ENCODE measurements around the gene HES3.
"Not testable (repeated sequence)": the region's sequence is repeated elsewhere in the genome, so short reads cannot be mapped to it uniquely, and the experiment has no call there.

The HES3 gene

DNA sequence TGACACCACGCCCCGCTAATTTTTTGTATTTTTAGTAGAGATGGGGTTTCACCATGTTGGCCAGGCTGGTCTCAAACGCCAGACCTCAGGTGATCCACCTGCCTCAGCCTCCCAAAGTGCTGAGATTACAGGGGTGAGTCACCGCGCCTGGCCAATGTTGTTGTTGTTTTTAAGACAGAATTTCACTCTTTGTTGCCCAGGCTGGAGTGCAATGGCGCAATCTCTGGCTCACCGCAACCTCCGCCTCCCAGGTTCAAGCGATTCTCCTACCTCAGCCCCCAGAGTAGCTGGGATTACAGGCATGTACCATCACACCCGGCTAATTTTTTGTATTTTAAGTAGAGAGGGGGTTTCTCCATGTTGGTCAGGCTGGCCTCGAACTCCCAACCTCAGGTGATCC lies 24.3 kb upstream of the HES3 start:
- DNase-seq = not testable (repeated sequence)

DNA sequence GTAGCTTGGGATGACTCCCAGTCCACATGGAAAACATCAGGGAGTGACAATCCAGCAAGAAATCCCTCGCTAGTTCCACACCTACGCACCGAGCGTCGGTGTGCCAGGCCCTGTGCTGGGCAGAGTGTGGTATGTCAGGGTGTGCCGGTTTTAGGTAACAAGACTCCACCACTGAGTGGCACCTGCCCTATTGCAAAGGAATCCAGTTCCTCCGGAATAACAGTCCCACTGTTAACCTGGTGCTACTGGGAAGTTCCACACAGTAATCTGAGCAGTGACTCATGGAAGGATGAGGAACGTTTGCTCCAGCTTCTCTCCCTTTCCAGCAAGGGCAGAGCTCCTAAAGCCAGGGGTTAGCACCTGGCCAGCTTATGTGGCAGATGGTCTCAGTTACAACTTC lies 23.7 kb upstream of the HES3 start:
- no peak for DNase-seq

DNA sequence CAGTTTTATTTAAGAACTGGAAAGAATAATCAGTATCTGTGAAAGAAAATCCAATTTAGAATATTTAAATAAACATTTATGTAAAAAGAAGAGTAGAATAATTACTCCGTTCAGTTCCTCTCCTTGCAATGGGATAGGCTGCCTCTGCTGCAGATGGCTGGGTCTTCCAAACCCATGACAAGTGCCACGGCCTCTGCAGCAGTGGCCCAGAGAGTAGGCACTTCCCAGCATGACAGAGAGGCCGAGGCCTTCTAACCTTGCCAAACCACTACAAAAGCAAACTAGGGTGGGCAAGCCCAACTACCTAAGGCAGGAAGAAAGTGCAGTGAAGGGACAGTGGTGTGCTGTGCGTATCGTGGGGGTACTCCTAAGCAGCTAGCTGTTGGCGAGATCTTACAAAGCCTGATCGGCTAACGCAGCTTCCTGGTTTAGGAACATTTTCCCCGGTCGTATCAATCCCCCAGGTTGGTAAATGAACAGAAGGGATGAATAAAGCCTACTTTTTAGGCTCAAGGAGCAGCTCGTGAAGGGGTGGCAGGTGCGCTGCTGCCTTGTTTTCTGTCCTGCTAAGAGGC lies 22.7 kb upstream of the HES3 start:
- no peak for DNase-seq

DNA sequence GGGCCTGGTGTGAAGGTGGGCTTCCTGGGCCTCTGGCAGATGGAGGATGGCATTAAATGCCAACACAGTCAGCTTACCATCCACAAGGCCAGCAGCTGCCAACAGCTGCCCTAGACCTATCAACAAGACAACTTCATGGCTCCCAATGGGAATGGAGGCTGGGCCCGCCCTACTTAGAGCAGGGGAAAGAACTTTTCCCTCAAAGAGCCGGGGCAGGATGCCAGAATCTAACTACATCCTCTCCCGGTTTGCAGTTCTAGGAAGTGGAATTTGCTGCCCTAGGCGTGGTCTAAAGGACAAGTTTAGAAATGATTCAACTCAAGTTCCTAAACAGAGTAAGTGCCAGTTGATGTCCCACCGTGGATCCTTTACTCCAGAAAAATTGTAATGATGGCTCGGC lies 21.3 kb upstream of the HES3 start:
- no peak for DNase-seq

DNA sequence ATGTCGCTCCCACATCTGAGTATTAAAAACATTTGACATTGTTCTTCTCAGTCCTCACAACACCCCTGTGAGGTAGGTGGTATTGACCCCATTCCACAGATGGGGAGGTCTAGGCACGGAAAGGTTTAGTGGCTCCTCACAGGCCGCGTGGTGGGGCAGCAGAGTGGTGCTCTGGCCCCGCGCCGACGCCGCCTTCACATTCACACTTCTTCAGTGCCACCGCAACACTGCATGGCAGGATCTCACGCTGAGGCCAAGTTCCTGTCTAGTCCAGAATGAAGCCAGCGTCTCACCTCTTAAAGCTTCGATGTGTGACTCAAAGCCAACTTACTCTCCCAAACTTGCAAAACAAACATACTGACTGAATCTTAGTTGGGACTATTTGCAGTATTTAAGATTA lies 20.4 kb upstream of the HES3 start:
- no peak for DNase-seq

DNA sequence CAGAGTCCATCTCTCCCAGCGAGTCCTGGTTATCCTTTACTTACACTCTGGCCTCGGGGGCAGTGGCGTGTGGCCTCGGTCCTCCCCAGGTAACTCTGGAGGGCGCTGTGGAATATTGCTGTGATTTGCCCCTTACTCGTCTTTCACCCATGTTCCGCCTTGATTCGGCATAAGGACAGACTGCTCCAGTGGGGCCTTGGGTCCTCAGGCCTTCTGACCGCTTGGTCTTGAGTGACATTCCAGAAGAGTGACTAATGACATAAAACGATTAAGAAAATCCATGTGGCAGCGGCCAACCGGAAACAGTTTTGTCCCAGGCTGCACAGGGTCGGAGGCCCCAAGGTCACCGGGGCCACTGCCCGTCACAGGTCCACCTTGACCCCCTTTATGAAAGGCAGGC lies 19.3 kb upstream of the HES3 start:
- no peak for DNase-seq

DNA sequence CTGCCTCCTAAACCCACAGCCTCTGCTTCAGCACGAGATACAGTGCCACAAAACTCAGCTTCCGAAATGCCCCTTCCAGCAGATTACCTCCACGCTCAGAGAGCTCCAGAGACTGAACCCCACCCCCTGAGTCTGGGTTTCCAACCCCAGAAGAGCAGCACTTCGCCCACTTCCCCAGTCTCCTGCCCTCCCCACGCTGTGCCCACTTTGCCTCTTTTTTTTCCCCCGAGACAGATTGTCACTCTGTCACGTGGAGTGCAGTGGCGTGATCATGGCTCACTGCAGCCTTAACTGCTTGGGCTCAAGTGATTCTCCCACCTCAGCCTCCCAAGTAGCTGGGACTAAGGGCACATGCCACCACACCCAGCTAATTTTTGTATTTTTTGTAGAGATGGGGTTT lies 18.3 kb upstream of the HES3 start:
- no peak for DNase-seq

DNA sequence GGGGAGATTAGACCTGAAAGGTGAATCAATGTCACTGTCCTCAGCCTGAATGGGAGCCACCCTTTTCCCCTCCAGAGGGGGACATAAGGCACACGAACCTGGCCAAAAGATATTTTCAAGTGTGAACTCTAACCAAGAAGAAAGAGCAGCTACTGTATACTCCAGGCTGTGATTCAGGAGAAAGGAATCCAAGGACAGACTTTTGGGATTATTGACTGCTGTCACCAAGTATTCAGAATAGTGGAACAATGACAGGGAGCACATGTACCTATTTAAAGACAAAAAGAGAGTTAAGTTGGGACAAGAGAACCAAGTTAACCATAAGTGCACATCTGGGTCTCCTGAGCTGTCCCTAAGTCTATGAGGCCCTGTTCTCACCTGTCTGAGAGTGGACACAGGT lies 10.6 kb upstream of the HES3 start:
- DNase-seq = no peak

DNA sequence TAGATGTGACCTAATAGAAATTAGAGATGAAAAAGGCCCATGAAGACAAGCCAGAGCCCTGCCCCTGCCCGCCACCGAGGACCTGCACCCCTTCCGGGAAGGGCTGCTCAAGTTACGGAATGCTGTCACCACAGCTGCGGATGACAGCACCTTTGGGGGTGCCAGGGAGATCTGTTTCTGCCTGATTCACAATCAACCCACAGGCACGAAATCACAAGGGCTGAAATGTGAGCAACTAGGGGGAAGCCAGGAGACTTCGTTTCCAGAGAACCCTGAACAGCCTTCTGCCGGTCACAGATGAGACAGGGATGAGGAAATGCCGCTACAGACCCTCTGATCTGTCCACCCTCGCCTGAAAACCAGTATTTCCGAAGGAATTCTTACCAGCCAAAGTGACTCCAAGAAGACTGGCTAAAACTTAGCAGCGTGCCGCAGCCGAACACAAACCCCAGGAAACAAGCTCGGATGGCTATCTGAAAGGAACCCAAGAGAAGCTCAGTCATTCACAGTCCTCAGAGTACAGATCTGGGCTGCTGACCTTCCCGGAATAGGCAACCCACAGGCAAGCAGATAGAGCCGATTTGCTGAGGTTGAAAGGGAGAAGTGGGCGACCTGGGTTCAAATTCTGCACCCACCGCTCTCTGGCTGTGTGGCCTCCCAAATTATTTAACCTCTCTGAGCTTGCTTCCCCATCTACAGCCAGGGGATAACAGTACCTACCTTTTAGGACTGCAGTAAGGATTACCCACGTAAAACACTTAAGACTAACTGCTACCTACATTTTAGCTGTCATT lies 9.3 kb upstream of the HES3 start:
- DNase-seq = no peak

DNA sequence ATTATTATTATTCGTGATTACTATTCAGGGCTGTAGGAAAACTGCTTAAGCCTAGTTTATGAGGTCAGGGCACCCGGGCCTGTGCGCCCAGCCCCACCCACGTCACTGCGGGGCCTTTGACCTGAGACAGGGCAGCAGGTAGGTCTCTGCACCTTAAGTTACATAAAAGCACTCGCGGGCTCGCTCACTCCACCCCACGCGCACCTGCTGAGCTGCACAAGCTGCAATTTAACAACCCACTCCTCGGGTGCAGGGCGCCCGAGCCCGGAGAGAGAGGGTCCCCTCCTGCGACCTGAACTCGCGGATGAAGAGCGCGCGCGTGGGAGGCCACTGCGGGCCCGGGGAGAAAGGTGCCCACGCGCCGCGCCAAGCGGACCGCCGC lies 8.7 kb upstream of the HES3 start:
- no peak for DNase-seq

DNA sequence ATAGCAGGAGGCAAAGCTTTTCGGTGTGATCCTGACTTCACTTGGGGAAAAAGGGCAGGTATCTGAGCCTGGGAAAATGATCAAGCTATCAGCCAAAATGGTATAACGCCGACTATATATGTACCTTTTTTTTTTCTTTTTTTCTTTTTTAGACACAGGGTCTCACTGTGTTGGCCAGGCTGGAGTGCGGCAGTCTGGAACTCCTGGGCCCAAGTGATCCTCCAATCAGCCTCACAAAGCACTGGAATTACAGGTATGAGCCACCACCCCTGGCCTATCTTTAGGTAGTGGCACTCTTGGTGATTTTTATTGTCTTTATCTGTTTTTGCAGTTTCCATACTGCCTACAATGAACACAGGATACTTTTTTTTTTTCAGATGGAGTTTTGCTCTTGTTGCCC lies 6.9 kb upstream of the HES3 start:
- no peak for DNase-seq

DNA sequence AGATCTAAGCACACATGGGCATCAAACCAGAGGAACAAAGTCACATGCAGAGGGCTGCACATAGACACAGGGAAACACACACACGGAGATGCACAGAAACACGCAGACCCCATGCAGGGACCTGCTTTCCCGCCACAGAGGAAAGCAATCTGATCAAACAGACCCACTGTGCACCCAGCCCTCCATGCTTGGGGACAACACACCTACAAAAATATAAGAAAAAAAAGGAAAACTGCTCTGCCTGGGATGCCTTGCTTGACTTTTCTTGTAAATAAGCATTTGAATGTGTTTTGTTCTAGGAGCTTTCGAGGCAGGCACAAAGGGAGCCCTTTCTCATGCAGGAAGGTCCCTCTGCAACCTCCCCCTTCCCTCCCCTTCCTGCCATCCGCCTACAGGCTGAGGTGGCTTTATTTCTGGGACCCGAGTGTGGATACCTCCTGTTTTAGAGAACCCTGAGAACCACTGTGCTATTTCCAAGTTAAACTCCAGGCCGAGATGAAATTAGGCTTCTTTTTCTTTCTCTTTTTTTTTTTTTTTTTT lies 4.7 kb upstream of the HES3 start:
- no peak for DNase-seq

DNA sequence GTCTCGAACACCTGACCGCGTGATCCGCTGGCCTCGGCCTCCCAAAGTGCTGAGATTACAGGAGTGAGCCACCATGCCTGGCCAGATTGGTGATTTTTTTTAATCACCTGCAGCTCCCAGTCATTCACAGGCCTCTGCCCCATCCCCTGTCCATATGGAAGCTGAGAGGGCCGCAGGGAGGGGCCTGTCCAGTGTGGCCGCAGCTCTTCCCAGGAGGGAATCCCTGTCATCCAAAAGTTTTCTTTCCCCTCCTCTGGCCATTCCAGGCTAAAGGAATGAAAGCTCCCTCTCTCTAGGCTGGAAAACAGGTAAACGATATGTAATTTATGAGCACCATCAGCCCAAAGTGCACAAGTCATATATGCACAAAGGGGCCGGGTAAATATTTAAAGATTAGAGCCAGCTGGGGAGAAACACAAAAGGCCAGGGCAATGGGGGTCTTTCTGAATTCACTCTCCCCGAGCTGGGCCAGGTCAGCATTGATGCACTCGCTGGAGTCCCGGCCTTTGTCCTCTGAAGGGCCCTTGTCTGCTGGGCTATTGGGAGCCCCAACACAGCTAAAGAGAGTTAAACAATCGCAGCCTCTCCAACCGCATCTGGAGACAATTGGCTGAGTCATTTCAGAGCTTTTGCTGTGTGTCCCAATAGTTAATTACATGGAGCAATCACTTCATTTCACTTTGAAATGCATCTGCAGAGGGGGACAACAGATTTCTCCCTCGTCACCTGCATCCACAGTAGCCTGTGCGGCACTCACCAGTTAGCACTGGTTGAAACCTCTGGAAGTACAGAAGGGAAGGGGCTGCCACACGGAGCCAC lies 3.8 kb upstream of the HES3 start:
- peak; percentile 24 for DNase-seq

DNA sequence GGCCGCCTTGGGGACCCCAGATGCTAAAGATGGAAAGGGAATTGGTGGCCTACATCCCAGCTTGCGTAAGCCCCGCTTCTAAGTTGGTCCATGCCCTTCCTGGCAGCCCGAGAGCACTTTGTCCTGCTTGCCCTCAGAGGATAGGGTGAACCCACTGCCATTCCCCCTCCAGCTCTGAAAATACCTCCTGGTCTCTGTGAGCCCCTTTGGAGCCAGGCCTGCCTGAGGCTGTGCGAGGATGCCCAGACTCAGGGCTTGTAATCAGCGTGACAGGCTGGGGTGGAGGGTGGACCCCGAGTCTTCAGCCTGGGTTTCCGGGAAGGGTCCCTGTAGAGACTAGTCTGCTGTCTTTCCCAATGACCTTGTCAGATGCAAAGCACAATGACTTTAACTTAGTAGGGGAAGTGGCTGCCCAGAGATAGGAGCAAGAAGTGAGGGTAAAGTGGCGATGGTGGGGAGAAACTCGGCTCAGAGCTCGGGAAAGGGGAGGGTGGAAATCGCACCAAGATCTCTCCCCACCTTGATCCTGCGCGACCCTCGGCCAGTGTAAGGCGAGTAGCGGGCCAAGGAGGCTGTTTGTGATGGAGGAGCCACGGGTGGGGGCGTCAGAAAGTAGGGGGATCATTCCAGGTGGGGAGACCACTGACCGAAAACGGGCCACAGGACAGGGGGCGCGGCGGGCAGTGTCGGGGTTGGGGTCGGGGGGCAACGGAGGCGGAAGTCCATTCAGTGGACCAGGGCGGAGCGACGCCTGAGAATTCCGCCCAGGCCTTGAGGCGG lies 2.7 kb upstream of the HES3 start:
- no peak for DNase-seq

DNA sequence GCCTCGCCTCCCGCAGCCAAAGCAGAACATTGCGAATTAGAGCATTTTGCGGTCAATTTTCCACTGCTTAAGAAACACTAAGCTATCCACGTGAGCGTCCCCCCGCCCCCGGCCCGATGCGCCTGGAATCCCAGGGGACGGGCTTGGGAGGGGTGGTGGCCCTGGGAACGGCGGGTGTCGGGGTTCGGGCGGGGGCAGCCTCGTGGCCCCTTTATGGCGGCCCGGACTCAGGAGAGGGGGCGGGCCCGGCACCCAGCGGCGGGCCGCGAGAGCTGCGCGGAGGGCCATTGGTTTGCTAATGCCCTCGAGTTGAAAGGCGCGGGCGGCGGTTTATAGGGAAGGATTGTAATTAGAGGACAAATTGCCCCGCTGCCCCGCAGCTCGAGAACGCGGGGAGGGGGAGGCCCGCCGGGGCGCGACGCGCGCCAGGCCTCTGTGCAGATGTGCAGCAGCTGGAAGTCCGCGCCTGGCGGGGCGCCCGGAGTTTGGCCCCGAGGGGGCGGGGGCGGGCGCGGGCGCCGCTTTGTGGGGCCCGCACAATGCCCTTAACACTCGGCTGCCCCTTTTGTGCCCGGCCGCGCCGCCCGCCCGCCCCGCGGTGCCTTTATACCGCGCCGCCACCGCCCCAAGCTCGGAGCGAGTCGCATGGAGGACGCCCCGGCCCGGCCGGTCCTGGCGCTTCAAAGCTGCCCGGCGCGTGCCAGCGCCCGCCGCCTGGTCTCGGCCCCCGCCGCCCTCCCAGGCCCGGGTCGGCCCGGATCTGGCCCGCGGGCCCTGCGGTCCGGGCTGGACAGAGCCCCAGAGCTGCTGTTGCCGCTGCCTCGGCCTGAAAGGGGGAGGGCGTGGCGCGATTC lies 1.9 kb upstream of the HES3 start:
- no peak for DNase-seq

DNA sequence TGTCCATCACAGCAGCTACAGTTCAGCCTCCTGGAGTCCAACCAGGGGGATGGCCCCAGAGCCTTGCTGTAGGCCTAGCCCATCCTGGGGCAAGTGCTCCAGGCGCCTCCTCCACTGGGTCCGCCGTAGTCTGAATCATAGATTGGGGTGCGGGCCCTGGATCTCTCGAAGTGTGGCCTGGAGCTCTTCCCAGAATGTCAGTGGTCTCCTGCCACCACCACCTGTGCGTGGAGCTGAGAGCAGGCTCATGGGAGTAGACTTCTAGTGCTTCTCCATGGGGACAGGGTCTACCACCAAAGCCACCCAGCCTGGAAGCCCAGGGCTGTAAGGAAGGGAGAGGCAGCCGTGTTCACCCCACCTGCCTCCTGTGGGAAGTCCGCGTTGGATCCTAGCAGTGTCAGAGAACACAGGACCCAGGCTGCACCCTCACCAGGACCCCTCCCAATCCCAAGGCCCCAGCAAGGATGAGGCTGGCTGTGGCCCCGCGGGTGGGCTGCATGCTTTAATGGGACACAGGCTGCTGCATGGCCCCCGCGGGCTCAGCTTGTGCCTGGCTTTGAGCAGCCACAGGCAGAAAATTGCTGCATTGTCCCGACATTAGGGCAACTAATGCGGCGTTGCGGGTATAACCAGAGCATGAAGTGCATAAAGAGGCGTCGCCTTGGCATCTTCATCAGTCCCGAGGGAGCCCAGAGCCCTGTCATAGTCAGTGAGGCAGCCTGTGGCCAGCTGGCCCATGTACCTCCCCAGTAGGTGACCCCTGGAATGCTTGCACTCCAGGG lies 735 bp upstream of the HES3 start:
- no peak for DNase-seq

DNA sequence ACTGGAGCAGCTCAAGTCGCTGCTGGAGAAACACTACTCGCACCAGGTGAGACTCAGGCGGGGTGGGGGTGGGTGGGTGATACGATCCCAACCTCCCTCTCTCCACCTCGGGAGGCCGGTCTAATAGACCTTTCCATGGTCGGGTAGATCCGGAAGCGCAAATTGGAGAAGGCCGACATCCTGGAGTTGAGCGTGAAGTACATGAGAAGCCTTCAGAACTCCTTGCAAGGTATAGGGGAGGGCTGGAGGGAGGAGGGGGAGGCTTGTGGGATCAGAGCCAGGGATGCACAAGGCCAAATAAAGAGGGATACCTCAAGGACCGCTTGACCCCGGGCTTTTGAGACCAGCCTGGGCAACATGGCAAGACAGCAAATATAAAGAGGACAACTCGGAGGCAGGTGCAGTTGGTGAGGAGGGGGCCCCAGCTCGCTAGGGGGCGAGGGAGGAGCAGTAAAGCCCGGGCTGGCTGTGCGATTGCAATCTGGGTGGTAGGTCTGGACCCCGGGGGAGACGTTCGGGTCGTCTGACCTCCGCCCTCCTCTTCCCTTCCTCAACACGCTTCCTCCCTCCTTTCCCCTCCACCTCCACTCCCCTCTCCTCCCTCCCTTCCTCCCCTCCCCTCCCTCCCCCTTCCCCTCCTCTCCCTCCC lies 546 bp downstream of the HES3 start:
- DNase-seq = no peak

DNA sequence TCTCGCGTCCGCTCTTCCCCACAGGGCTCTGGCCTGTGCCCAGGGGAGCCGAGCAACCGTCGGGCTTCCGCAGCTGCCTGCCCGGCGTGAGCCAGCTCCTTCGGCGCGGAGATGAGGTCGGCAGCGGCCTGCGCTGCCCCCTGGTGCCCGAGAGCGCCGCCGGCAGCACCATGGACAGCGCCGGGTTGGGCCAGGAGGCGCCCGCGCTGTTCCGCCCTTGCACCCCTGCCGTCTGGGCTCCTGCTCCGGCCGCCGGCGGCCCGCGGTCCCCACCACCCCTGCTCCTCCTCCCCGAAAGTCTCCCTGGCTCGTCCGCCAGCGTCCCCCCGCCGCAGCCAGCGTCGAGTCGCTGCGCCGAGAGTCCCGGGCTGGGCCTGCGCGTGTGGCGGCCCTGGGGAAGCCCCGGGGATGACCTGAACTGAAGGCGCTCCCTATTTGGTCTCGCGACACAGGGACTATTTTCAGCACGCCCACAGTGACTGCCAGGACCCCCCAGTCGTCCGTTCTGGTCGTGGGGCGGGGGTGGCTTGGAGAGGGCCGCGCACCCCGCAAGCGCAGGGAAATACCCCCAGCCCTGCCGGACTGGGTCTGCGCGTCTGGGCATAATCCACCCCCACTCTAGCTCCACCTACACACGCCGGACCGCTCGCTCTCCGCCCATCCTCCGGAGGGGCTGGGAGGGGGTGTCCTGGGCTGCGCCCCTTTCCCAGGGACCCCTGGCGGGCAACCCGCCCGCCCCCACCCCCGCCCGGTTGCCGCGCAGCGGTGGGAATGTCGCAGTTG lies 1.3 kb downstream of the HES3 start:
- DNase-seq = no peak

DNA sequence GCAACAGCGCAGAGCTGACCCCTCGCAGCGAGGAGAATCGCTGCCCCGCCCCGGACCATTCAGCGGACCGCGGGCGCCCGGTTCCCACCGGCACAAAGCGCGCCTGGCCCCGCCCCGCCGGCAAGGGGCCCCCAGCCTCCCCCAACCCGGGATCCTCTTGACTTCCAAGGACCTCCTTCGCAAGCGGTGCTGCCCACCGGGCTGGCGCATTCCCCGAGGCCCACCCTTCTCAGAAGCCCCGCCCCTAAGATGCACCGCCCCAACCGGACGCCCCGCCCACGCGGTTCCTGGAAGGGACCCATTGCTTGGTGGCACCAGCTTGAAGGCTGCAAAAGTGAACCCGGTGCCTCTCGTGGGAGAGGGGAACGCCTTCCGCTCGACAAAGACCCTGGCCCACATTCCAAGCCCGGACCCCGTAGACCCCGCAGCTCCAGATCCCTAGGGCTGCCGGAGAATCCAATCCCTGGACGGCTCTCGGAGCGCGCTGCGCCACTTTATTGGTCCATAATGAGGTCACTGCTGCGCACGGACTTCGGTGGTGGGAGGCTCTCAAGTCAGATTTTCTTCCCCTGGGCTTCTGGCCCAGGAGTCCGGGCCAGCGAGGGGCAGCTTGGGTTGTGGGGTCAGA lies 2.0 kb downstream of the HES3 start:
- no peak for DNase-seq

All from NCI-H1436 treated with DMSO at 0.1 percent for 48 hours (cell line).